HG02798 (cell line): ENCODE results near the gene IL10RB.
A peak's percentile ranks its signal among the peaks of the same experiment; 100 is the strongest.
"Not testable (repeated sequence)": the region's sequence is repeated elsewhere in the genome, so short reads cannot be mapped to it uniquely, and the experiment has no call there.

ENCODE experiments used
- ATAC-seq: cut with Tn5 transposase; IDR thresholded peaks from one replicate; pipeline ENCODE4 v1.9.1; 2021; ENCODE audit warnings: mild to moderate bottlenecking; ENCODE audit not compliant: unreplicated experiment, poor library complexity

IL10RB gene

DNA sequence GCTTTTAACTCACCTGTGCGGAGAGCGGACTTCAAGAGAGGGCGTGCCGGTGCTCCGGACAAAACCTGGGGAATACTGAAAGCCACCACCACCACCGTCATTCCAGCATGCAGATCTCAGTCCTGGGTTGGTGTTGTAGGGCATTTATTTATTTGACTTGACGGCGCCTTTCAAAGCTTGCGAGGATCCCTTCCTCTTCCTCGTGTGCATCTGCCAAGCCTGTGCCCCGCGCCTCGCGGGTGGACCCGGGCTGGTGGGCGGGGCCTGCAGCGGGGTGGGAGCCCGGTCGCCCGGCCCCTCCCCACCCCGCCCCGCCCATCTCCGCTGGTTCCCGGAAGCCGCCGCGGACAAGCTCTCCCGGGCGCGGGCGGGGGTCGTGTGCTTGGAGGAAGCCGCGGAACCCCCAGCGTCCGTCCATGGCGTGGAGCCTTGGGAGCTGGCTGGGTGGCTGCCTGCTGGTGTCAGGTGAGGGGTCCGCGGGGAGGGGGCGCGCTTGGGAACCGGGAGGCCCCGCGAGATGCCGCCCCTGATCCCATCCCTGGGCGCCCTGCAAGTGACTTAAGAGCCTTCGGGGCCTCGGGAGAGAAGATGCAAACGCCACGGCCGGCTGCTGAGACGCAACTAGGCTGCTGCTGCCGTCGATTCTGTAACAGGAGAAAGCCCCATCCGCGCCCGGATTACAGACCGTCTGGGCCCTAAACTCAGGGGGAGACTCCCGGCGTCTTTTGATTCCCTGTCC is at the start of gene IL10RB:
IL10RB (plus strand) TSS at position 318 of the 739 bp plus-strand sequence; CDS start at position 417, 99 bp downstream.
- ATAC-seq: peak; percentile 48

DNA sequence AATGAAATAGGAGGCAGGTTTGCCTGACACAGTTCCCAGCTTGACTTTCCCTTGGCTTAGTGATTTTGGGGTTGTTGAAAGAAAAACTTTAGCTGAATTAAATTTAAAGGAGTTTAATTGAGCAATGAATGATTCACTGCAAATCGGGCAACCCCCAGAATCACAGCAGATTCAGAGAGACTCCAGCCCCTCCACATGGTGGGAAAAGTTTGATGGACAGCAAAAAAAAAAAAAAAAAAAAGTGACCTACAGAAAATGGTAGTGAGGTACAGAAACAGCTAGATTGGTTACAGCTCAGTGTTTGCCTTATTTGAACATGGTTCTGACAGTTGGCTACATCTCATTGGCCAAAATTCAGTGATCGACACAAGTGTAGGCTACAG is 49.0 kb upstream of the IL10RB start:
- no peak for ATAC-seq

DNA sequence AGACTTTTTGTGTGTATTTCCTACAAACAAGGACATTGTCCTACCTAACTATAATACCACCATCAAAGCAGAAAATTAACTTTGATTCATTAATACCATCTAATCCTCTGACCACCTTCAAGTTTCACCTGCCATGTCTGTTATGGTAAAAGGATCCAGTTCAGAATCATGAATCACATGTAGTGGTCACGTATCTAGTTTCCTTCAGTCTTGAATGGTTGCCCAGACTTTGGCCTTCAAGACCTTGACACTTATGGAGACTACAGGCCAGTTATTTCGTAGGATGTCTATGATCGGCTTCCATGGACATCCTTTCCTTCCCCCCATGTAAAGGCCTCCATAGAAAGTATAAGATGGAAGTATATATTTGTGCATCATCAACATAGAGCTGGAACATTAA is 46.9 kb upstream of the IL10RB start:
- no peak for ATAC-seq

DNA sequence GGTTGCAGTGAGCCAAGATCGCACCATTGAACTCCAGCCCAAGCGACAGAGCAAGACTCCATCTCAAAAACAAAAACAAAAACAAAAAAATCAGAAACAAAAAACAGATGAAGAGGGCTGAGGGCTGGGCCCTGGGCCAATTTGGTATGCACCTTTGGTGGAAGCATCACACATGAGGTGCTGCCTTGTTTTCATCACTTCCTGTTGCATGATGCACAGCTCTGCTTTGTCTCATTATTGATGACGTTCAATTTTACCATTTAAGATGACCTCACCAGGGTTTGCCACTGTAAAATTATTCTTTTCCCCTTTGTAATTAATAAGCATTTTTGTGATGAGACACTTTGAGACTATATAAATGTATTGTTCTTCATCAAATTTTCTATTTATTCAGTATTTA is 46.2 kb upstream of the IL10RB start:
- ATAC-seq: no peak

DNA sequence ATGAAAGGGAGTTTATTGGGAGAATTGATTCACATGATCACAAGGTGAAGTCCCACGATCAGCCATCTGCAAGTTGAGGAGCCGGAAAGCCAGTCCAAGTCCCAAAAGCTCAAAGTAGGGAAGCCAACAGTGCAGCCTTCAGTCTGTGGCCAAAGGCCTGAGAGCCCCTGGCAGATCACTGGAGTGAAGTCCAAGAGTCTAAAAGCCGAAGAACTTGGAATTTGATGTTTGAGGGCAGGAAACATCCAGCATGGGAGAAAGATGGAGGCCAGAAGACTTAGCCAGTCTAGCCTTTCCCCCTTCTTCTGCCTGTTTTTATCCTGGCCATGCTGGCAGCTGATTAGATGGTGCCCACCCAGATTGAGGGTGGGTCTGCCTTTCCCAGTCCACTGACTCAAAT is 40.8 kb upstream of the IL10RB start:
- not testable (repeated sequence) for ATAC-seq

DNA sequence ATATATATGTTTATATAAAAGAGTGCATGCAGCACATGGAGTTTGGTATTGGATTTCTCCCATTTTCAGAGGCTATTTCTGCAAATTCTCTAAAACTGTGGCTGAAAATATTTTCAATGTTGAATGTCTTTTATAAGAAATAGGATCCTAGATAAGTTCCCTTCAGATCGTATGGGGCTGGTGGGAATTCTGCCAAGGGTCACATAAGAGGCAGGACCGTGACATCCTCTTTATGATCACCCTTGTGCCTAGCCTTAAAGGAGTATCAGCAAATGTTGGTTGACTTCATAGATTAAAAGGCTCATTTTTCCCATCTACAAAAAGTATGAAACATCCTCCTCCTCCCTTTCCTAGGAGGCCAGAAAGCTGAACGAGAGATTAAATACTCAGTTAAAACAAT is 37.7 kb upstream of the IL10RB start:
- ATAC-seq: no peak

DNA sequence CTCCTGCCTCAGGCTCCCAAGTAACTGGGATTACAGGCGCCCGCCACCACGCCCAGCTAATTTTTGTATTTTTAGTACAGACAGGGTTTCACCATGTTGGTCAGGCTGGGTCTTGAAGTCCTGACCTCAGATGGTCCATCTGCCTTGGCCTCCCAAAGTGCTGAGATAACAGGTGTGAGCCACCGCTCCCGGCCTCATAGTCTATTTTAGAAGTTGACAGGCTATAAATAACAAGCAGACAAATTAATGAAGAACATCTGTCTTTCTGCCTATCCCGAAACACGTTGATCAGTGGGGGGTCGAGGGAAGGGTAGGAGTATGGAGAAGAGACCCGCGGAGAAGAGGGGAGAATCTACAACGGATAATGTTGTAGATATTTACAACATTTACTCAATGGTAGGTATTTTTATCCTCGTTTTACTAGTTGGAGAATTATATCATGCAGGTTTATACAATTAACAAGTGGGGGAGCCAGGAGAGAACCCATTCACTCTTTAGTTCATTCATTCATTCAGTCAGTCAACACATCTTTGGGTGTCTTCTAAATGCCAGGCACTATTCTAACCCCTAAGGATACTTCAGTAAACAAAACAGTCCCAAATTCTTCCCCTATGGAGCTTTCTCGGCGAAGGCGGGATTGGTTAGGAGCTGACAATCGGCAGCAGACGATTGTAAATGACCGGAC is 36.9 kb upstream of the IL10RB start:
- no peak for ATAC-seq

DNA sequence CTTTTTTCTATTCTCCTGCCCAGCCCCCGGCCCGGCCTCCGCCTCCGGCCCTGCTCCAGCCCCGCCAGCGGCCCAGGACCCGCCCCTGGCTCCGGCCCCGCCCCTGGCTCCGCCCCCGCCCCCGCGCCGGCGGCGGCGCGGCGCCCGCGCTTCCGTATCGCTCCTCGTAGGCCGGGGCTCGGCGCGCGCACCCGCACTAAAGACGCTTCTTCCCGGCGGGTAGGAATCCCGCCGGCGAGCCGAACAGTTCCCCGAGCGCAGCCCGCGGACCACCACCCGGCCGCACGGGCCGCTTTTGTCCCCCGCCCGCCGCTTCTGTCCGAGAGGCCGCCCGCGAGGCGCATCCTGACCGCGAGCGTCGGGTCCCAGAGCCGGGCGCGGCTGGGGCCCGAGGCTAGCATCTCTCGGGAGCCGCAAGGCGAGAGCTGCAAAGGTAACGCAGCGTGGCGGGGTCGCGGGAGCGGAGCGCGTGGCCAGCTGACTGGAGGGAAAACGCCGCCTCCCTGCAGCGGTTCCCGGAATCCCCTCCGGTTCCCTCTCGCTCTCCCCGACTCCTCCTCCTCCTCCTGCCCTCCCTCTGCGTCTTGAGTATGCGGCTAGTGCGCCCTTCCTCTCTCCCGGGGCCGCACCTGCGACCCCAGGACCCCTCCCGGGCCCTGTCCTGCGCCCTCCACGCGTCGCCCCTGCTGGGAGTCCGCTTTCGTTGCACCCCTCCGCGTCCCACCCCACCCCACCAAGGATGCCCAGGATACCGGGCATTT is 36.2 kb upstream of the IL10RB start, which contains the start of gene IFNAR2:
IFNAR2 (plus strand) TSS at position 155 of the 761 bp plus-strand sequence. CDS start 11,985 bp downstream, outside the sequence.
- peak; percentile 76 for ATAC-seq

DNA sequence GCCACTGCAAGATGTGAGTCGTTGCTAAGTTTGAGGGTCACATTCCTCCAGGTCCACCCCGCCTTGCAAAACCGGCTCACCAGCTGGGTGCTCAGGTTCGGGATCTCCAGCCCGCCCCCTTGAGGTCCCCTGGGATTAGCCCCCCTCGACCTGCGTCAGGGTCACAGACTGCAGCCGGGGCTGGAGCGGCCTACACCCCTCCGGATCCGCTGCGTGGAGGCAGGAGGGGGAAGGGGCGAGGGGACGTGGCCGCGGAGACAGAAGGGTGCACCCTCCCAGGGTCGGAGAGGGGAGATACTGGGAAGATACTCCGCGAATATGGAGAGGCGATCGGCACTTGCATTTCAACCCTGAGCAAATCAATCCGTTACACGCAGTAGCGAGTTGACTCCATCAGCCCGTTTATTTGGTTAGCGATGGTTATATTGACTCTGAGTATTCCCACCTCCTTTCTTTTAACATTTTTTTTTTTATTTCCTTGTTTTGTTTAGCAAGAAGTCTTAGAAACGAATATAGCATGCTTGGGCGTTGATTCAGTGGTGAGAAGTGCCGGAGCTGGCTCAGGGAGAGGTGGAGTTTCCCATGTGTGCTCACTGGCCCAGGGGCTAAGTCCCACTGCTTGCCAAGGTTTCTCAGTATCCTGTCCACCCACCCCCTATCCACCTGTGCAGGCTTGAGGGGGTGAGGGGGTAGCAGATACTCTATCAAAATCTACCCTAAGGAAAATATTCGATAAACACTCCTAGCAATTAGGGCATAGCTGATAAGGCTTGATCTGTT is 35.4 kb upstream of the IL10RB start:
- peak; percentile 33 for ATAC-seq

DNA sequence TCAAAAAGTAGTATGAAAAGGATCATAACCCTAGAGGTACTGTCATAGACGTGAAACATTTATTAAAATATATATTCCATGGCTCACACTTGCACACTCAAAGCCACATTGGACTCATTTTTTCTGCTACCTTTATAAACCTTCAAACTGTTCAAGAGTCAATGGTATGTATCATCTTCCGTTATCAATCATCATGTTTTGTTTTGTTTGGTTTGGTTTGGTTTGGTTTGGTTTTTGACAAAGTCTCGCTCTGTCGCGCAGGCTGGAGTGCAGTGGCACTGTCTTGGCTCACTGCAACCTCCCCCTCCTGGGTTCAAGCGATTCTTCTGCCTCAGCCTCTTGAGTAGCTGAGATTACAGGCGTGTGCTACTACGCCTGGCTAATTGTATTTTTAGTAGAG is 34.6 kb upstream of the IL10RB start:
- no peak for ATAC-seq

DNA sequence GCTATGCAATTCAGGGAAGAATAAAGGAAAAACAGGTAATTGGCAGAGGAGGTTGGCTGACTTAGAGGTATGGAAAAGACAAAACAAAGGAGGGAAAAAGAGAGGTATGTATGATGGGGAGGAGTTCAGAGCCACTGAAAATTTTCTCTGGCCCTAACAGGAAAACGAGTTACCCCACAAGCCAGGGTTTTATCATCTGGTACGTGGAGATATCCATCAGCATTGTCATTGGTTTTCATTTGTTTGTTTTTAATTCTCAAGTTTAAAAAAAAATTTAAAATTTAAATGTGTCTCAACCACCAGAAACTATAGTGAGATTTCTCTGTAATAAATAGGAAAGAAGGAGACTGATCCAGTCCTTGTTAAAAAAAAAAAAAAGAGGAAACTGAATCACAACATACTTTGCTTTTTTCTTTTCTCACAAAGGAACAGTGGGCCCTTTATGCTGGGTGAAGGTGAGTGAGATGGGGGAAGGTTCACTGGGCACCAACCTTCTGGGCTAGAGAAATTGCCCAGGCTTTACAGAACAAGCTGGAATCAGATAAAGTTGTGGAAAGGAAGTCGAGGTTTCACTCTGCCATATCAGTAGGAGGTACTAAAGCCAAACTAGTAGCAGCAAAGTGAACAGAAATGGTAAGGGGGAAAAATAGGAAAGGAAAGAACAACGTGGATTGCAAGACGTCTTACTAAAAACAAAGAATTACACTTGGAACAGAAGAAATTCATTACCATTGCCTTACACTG is 33.7 kb upstream of the IL10RB start:
- ATAC-seq: no peak

DNA sequence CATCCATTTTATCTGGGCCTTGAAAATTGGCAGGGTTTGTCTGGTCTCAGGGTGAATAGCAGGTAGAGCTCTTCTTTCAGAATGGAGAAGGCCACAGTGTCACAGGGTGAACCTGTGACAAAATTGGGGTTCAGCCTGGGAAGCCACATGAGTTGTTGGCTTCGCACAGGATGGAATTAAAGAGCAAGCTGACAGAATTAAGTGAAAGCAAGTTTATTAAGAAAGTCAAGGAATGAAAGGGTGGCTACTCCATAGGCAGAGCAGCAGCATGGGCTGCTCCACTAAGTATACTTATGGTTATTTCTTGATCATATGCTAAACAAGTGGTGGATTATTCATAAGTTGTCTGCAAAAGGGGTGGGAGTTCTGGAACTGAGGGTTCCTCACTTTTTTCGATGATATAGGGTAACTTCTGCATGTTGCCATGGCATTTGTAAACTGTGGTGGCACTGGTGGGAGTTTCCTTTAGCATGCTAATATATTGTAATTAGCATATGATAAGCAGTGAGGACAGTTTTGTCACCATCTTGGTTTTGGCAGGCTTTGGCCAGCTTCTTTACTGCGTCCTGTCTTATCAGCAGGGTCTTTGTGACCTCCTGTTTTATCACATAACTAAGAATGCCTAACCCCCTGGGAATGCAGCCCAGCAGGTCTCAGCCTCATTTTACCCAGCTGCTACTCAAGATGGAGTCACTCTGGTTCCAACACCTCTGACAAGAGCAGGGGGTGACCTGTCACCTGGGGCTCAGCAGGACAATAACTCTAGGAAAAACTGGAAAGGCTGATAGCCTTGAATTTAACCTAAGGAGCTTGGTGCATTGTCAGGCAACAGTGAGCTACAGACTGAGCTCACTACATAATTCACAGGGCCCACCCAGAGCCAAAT is 31.3 kb upstream of the IL10RB start:
- ATAC-seq: no peak

DNA sequence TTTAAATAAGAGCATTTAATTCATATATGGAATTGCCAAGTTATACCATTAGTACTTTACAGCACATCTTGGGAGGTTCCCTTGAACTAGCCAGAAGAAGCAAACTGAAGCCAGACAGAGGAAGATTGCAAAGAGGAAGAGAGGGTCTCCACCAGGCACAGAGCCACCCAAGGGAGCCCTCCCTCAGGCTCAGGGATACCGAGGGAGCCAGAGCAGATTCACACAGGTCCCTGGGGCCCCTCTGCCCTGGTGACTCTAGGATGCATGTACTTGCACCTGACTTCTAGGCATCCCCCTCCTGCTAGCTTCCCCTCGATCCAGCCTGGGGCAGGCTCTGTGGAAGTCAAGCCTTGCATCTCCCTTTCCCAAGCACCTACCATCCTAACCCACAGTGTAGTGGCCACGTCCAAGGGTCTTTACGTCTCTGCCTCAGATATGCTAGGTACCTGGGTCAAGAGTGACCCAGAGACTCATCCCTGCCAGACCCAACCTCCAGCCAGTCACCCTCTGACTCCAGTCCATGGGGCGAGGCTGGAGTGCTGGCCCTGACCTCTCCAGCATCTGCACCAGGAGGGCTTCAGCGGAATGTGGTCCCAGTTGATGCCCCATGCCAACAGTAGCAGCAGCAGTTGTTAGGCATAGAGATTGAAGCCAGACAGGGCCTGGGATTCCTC is 30.0 kb upstream of the IL10RB start:
- no peak for ATAC-seq

DNA sequence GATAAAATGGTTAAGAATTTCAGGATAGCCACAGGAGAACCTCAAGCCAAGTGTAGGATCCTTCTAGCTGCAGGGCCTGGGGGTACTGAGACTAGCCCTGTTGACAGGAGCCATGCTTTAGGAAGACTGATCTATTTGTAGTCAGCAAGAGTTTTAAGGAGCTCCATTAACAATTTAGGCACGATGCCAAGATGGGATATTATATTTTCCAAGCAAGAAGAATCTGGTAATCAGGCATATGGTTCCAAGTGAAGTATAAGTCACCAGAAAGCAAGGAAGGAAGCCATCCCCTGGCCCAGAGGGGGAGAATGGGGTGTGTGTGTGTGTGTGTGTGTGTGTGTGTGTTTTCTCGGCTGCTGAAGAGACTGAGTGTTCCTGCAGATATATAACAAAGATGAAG is 29.4 kb upstream of the IL10RB start:
- ATAC-seq: no peak

DNA sequence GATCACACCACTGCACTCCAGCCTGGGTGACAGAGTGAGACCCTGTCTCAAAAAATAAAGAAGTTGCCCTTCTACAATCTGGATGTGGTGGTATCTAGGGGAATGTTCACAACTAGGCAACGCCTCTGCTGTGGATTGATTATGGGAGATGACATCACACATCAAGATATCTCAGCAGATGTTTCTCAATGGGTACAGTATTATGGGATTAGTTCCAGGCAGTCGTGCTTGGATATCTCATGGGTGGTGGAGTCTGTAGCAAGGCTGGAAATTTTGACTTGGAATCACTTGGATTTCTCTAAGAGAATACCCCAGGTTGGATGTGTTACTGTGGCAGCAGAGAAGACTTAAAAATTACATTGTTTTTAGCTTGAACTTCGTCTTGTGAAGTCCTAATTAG is 28.7 kb upstream of the IL10RB start:
- no peak for ATAC-seq

DNA sequence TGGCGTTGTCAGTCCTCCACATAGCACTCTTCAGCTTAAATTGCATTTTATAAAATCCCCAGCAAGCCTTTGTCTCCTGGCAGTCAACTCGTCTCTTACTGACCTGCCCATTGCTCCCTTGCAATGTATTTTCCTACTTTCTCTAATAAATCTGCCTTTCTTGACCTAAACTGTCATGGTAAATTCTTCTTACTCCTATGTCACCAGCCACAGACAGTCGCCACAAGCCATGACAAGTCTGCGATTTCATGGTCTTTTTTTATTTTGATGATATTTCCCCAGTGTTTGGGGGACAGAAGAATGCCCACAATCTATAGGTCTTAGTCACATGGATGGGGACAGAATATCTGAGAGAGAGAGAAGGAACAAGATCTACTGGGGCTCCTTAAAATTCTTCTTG is 28.0 kb upstream of the IL10RB start:
- ATAC-seq: peak; percentile 19

DNA sequence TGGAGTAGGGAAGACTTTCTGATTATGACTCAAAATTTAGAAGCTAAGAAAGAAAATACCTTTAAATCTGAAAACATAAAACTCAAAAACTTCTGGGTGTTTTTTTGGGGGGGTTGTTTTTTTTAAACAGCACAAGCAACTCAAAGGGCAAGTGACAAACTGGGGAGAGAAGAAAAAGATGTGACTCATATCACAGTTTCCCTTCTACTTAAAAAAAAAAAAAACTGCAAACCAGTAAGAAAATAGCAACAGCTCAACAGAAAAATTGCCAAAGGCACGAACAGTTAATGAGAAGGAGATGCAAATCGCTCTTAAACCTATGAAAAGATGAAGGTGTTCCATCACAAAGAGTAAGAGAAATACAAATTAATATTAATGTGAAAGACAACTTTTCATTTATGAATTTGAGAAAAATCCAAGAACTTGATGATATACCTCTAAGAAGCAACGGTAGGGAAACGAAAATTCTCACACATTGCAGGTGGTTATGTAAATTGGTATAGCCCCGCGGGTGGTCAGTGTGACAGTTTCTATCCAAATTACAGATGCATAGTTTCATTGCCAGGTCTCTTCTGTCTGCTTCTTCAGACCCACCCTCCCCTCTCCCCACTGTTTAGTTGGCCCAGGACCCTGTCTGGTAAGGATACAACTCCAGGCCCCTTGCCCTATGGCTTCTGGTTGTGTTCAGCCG is 27.5 kb upstream of the IL10RB start:
- ATAC-seq: peak; percentile 84
